Muscle of leg (tissue), 11 donors: ENCODE results near the gene SEC14L5. TPM values are rescaled to one million over a fixed set of nuclear protein-coding genes. Genes with fewer than 3 reads are reported as not detected.

Source experiments
- DNase-seq: peaks from one replicate; pipeline ENCODE4 v3.0.0; 2013
- H3K27ac ChIP-seq: one replicate; pipeline ENCODE4 v1.5.1; 2013; ENCODE audit warnings: mild to moderate bottlenecking, low read length, control low read depth
- H3K27me3 ChIP-seq: one replicate; pipeline ENCODE4 v1.6.1; 2013; ENCODE audit warnings: low read length; ENCODE audit not compliant: control insufficient read depth, insufficient read depth
- H3K36me3 ChIP-seq: one replicate; pipeline ENCODE4 v1.6.1; 2013; ENCODE audit warnings: low read length; ENCODE audit not compliant: control insufficient read depth, insufficient read depth
- H3K4me1 ChIP-seq: one replicate; pipeline ENCODE4 v1.6.1; 2013; ENCODE audit warnings: low read length; ENCODE audit not compliant: control insufficient read depth, insufficient read depth
- H3K4me3 ChIP-seq: one replicate; pipeline ENCODE4 v1.5.1; 2013; ENCODE audit warnings: low read length, control low read depth
- H3K9me3 ChIP-seq: replicated peaks from 2 replicates; pipeline ENCODE4 v1.6.1; 2013; ENCODE audit warnings: low read depth, low read length; ENCODE audit not compliant: control insufficient read depth
- WGBS: methylation state at CpG from one replicate; pipeline ENCODE4 v1.1.5; 2013; ENCODE audit warnings: missing lambda C conversion rate; ENCODE audit not compliant: insufficient coverage; 5-methylcytosine and 5-hydroxymethylcytosine counted together
- polyA plus RNA-seq, 8 donors: library from polyadenylated mRNA; unstranded; fragments of 120-200 nt; gene quantifications; one replicate each; pipeline versions ENCODE4 v1.2.1 to v1.2.3, GENCODE V29; 2013; ENCODE audit warnings: inconsistent platforms in 1 of 8, low replicate concordance in 1 of 8; ENCODE audit not compliant: insufficient read length in 8 of 8, insufficient read depth in 1 of 8
- total RNA-seq: library from RNA; stranded (reverse); fragments of 120-200 nt; gene quantifications from one replicate; pipeline ENCODE4 v1.2.4, GENCODE V29; 2013

The SEC14L5 gene
- total and polyA plus RNA-seq, 9 donors: 0.40 to 1.00 (median 0.84) TPM

DNA sequence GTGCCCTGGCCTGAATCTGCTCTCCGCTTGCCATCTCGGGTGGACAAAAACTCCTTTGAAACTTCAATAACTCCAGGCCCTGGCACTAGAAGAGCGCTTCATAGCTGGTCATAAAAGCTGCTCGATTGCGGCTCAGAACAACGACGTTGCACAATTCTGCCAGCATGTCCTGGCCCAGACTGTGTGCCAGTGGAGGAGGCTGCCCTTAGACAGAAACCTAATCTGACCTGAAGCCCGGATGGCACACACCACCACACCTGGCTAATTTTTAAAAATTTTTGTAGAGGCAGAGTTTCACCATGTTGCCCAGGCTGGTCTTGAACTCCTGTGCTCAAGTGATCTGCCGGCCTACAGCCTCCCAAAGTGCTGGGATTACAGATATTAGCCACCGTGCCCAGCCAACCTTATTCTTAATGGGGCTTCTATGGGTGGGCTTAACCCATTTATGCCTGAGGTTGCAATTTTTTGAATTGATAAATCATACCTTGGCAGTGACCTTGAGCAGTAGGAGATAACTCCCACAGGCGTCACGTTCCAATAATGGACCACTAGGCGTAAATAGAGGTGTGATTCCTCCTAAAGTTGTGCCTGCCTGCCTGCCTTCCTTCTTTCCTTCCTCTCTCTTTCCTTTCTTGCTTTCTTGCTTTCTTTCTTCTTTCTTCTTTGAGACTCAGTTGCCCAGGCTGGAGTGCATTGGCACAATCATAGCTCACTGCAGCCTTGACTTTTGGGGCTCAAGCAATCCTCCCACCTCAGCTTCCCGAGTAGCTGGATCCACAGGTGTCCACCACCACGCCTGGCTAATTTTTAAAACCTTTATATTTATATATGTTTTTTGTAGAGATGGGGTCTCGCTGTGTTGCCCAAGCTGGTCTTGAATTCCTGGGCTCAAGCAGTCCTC, 20.1 kb upstream of the SEC14L5 start:
- 87% methylated on average over 12 of the region's 16 CpGs for WGBS
- H3K9me3 ChIP-seq: no peaks in the 10 kb centered on the region
- DNase-seq: no peak
- no peaks in the 10 kb centered on the region for H3K36me3 ChIP-seq
- peaks cover 24% of the 10 kb centered on the region for H3K4me1 ChIP-seq
- no peak overlapping the region for H3K4me3 ChIP-seq
- H3K27me3 ChIP-seq: peaks cover 57% of the 10 kb centered on the region
- no peak overlapping the region for H3K27ac ChIP-seq

DNA sequence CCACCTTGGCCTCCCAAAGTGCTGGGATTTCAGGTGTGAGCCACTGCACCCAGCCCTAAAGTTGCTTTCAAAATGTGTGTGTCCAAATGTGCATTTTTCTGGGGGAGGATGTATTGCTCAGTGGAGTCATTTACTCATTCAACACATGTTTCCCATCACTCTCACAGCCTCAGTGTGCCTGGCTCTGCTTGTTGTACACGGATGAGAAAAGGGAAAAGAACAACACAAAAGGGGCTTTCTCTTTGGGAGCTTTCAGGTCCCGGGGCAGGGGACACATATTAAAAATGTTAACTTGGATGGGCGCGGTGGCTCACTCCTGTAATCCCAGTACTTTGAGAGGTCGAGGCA, 19.5 kb upstream of the SEC14L5 start:
- Histone ChIP-seq H3K9me3 (no peaks in the 10 kb centered on the region), H3K27ac (no peak overlapping the region), H3K4me1 (peaks cover 30% of the 10 kb centered on the region), H3K4me3 (no peak overlapping the region), H3K27me3 (peaks cover 54% of the 10 kb centered on the region), H3K36me3 (no peaks in the 10 kb centered on the region)
- DNase-seq: peak; percentile 54
- WGBS: 83% methylated on average over 1 of the region's 5 CpGs

DNA sequence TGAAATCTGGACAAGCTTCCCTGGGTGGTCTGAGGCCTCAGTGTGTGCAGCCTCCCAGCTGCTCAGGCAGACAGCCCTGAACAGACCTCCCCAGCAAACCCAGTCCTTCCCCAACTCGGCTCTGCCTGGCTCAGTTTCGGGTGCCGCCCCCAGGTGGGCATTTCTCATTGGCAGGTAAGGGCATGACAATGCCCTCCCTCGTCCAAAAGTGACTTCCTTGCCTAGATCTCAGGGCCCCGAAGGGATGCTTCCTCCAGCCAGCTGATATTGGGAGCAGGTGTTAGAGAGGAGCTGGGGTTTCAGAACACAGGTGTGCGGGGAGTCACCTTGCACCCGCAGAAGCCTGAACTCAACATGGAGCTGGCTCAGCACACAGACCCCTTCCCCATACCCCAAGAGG, 17.4 kb upstream of the SEC14L5 start:
- DNase-seq: no peak
- Histone ChIP-seq H3K27ac (no peak overlapping the region), H3K9me3 (no peaks in the 10 kb centered on the region), H3K4me3 (no peak overlapping the region), H3K27me3 (peaks cover 33% of the 10 kb centered on the region), H3K4me1 (peaks cover 46% of the 10 kb centered on the region), H3K36me3 (no peaks in the 10 kb centered on the region)
- 58% methylated on average over 6 of the region's 7 CpGs for WGBS

DNA sequence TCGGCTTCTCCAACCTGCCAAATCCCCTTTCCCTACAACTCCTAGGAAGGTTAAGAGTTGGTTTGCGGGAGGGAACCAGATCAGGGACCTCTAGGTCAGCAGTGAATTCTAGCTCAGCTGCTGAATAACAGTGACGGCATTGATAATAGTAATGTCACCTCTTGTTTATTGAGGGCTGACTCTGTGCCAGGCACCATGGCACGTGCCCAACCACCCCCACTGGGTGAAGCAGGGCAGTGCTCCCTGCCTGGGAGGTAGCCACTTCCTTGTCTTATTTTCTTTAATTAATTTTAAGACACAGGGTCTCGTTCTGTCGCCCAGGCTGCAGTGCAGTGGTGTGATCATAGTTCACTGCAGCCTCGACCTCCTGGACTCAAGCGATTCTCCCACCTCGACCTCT, 15.6 kb upstream of the SEC14L5 start:
- peaks cover 17% of the 10 kb centered on the region for H3K27me3 ChIP-seq
- 80% methylated on average over 6 of the region's 9 CpGs for WGBS
- peaks cover 37% of the 10 kb centered on the region for H3K4me1 ChIP-seq
- no peak for DNase-seq
- no peak overlapping the region for H3K4me3 ChIP-seq
- H3K9me3 ChIP-seq: no peaks in the 10 kb centered on the region
- H3K27ac ChIP-seq: no peak overlapping the region
- H3K36me3 ChIP-seq: no peaks in the 10 kb centered on the region

GRCh38 chr16:4944333-4945281, 13.5 kb upstream of the SEC14L5 start:
- Histone ChIP-seq H3K9me3 (no peaks in the 10 kb centered on the region), H3K27ac (peak overlapping the region; percentile 72), H3K4me1 (peaks cover 37% of the 10 kb centered on the region), H3K4me3 (no peak overlapping the region), H3K36me3 (no peaks in the 10 kb centered on the region), H3K27me3 (peaks cover 6% of the 10 kb centered on the region)
- WGBS: 23% methylated on average over 19 of the region's 20 CpGs
- DNase-seq: peak; percentile 94

- H3K27ac ChIP-seq: no peak overlapping the region
- H3K4me1 ChIP-seq: peaks cover 37% of the 10 kb centered on the region
- WGBS: 46% methylated on average over 5 of the region's 11 CpGs
- no peaks in the 10 kb centered on the region for H3K9me3 ChIP-seq
- DNase-seq: no peak
- no peak overlapping the region for H3K4me3 ChIP-seq
- no peaks in the 10 kb centered on the region for H3K36me3 ChIP-seq
- H3K27me3 ChIP-seq: peaks cover 2% of the 10 kb centered on the region
These were observed 12.3 kb upstream of the SEC14L5 start for GRCh38 chr16:4945560-4946502.

- H3K27ac ChIP-seq: no peak overlapping the region
- H3K4me1 ChIP-seq: peaks cover 37% of the 10 kb centered on the region
- no peak for DNase-seq
- H3K4me3 ChIP-seq: no peak overlapping the region
- H3K36me3 ChIP-seq: no peaks in the 10 kb centered on the region
- H3K27me3 ChIP-seq: no peaks in the 10 kb centered on the region
- no peaks in the 10 kb centered on the region for H3K9me3 ChIP-seq
These were observed 11.2 kb upstream of the SEC14L5 start for GRCh38 chr16:4946917-4947316.

GRCh38 chr16:4947722-4948503, 10.2 kb upstream of the SEC14L5 start:
- 25% methylated on average over 9 of the region's 16 CpGs for WGBS
- no peak overlapping the region for H3K27ac ChIP-seq
- H3K9me3 ChIP-seq: no peaks in the 10 kb centered on the region

More at GRCh38 chr16:4947722-4948503, 10.2 kb upstream of the SEC14L5 start:
- Histone ChIP-seq H3K36me3 (no peaks in the 10 kb centered on the region), H3K4me1 (peaks cover 30% of the 10 kb centered on the region), H3K4me3 (no peak overlapping the region), H3K27me3 (no peaks in the 10 kb centered on the region)
- no peak for DNase-seq
